Tibial nerve (tissue), 4 donors: ENCODE results near the gene CNOT10.

ENCODE experiments used
- EP300 ChIP-seq, 2 donors: sonication (generic); formaldehyde crosslinking; IDR thresholded peaks; one replicate each; pipeline ENCODE4 v1.6.1; 2017; ENCODE audit warnings: antibody characterized with exemption in 2 of 2, mild to moderate bottlenecking in 1 of 2
- POLR2A ChIP-seq, 2 donors: fragments of 450-650 bp; IDR thresholded peaks; one replicate each; pipeline ENCODE4 v1.6.1; 2017; ENCODE audit warnings: antibody characterized with exemption in 2 of 2, mild to moderate bottlenecking in 2 of 2, moderate library complexity in 2 of 2
- TF ChIP-seq, protein P1 (sequence below), 5 experiments: fragments of 200-600 bp in 3 of 5; fragments of 450-650 bp in 2 of 5; sonication (generic) in 3 of 5; IDR thresholded peaks; one replicate each; pipeline ENCODE4 v1.5.1; 2016 to 2019; ENCODE audit warnings: antibody characterized with exemption in 5 of 5, mild to moderate bottlenecking in 3 of 5, moderate library complexity in 2 of 5

DNA sequence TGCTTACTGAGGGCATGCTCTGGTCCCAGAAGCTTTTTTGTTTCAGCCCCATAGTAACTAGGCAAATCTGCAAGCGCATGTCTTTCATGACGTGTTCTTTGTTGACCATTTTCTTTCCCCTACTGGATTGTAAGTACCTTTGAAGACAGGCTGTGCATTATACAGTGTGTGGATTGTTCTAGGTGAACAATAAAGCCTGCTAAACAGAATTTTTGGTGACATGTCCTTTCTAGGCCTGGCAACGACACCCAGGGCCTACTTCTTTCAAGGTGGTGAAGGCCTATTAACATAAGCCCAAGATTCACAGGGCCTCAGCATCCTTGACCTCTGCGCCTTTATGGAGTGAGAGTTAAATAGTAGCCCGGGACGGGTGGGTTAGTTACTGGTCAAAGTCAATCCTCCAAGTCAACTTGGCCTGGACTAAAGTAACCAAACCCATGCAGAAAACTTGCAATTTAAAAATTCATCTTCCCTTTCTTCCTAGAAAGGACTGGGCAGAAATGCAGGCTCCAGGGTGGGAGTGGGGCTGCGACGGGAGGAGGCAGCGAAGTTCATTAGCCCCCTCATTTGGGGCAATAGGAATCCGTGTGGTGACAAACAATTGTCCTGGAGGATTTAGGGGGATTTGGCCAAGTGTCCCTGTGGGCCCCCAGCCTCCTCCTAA, 95.2 kb downstream of the CNOT10 start:
- TF ChIP-seq, protein P1, sequence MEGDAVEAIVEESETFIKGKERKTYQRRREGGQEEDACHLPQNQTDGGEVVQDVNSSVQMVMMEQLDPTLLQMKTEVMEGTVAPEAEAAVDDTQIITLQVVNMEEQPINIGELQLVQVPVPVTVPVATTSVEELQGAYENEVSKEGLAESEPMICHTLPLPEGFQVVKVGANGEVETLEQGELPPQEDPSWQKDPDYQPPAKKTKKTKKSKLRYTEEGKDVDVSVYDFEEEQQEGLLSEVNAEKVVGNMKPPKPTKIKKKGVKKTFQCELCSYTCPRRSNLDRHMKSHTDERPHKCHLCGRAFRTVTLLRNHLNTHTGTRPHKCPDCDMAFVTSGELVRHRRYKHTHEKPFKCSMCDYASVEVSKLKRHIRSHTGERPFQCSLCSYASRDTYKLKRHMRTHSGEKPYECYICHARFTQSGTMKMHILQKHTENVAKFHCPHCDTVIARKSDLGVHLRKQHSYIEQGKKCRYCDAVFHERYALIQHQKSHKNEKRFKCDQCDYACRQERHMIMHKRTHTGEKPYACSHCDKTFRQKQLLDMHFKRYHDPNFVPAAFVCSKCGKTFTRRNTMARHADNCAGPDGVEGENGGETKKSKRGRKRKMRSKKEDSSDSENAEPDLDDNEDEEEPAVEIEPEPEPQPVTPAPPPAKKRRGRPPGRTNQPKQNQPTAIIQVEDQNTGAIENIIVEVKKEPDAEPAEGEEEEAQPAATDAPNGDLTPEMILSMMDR (IDR thresholded peaks at IDR 0.05), result no peak
- TF ChIP-seq EP300 (IDR thresholded peaks at IDR 0.05), result no peak
- no peak for TF ChIP-seq POLR2A (IDR thresholded peaks at IDR 0.05)
